SK-N-SH (cell line): Measurements from ENCODE around the gene IFNL3.

Source experiments
- CTCF ChIP-seq: fragments of 200-600 bp; sonication (generic); IDR thresholded peaks from 2 replicates; pipeline ENCODE4 v1.6.1; 2017; ENCODE audit warnings: antibody characterized with exemption, mild to moderate bottlenecking, moderate library complexity
- EZH2phosphoT487 ChIP-seq: fragments of 200-600 bp; sonication (generic); IDR thresholded peaks from 2 replicates; pipeline ENCODE4 v1.6.1; 2017; ENCODE audit warnings: low read depth, mixed run types, mild to moderate bottlenecking, antibody characterized with exemption, moderate library complexity, borderline replicate concordance
- TAF1 ChIP-seq: IDR thresholded peaks from 2 replicates; pipeline ENCODE4 v1.6.1; 2012; ENCODE audit warnings: low read depth, mild to moderate bottlenecking, low read length, moderate library complexity, borderline replicate concordance
- USF1 ChIP-seq: IDR thresholded peaks from 2 replicates; pipeline ENCODE4 v1.4.0; 2012; ENCODE audit warnings: low read depth, borderline replicate concordance

GRCh38 chr19:39195755-39196154 is 49.1 kb downstream of the IFNL3 start:
- TF ChIP-seq CTCF (no peak), EZH2phosphoT487 (no peak), TAF1 (no peak), USF1 (no peak)
